Erythroblast (primary cell): ENCODE results near the gene CHN1.

ENCODE experiments used
- GATA1 ChIP-seq: IDR thresholded peaks from 2 replicates; pipeline ENCODE4 v1.6.1; 2011; ENCODE audit warnings: low read depth, mild to moderate bottlenecking, control low read depth, low read length, moderate library complexity
- POLR2A ChIP-seq: IDR thresholded peaks from 2 replicates; pipeline ENCODE4 v1.6.1; 2011; ENCODE audit warnings: mild to moderate bottlenecking, low read length

GRCh38 chr2:174892546-174892945 lies 112.6 kb downstream of the CHN1 start:
- TF ChIP-seq POLR2A (no peak), GATA1 (no peak)
